GM21576 (cell line): ENCODE results near the gene IVD.

ENCODE experiments used
- ATAC-seq: cut with Tn5 transposase; IDR thresholded peaks from one replicate; pipeline ENCODE4 v1.9.1; 2021; ENCODE audit warnings: mild to moderate bottlenecking, moderate library complexity; ENCODE audit not compliant: unreplicated experiment

IVD gene

GRCh38 chr15:40405501-40406381 is at the start of gene IVD:
Gene IVD, plus strand, starts transcription at chr15:40405795. Its CDS starts 33 bp downstream, at chr15:40405828.
- peak; percentile 72 for ATAC-seq

DNA sequence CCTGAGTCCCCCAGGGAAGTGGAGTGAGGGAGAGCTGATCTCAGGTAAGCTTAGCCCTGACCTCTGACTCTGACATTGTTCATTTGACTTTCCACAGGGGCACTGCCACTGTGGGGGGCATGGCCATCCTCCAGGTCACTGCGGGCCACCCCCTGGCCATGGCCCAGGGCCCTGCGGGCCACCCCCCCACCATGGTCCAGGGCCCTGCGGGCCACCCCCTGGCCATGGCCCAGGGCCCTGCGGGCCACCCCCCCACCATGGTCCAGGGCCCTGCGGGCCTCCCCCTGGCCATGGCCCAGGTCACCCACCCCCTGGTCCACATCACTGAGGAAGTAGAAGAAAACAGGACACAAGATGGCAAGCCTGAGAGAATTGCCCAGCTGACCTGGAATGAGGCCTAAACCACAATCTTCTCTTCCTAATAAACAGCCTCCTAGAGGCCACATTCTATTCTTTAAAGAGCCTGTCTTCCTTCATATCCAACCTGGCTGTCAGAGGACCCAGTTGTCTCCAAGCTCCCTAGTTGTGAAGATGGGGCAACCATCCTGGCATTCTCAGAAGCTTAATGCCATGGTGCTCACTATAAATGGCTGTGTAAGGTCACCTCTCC is 49.5 kb upstream of the IVD start:
- no peak for ATAC-seq

- no peak for ATAC-seq
These were observed 48.3 kb upstream of the IVD start for GRCh38 chr15:40357246-40357645.

- peak; percentile 67 for ATAC-seq
These were observed 47.7 kb upstream of the IVD start, which contains the start of gene DISP2 for GRCh38 chr15:40357723-40358470. Gene DISP2, plus strand, starts transcription at chr15:40358219. Its CDS starts 103 bp downstream, at chr15:40358322.

DNA sequence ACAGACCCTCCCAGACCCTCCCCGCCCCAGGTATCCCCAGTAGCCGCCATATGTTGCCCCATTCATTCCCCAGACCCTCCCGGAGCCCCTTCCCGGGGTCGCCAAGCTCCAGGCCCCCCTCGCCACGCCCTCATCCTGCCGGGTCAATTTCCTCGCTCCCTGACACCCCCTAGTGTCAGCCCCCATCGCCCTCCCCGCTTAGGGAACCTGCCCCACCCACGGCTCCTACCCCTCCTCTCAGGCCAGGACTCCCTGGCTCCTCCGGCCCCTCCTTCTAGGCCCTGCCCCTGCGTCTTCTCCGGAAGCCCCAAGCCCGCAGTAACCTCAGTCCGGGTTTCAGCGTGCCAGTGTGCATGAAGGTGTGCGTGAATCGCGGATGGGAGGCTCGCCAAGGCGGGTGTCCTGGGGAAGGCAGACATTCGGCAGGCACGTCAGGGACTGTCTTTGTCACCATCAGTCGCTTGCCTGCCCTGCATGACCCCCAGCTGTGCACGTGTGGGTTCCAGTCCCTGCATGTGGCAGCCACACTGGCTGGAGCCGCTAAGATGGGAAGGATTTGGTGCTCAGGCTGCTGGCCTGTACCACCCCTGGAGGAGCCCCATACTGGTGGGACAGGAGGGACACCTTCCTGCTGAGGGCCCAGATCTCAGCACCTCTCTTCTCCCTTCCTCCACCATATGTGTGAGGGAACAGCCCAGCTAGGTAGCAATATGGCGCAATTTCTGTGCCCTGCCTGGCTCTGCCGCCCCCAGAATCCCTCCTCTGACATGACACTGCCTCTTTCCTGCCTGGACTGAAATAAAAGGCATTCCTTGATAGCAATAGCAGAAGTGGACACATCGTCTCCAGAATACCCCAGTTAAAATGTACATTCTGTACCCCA is 46.9 kb upstream of the IVD start:
- peak; percentile 6 for ATAC-seq

GRCh38 chr15:40360015-40360414 is 45.6 kb upstream of the IVD start:
- no peak for ATAC-seq

DNA sequence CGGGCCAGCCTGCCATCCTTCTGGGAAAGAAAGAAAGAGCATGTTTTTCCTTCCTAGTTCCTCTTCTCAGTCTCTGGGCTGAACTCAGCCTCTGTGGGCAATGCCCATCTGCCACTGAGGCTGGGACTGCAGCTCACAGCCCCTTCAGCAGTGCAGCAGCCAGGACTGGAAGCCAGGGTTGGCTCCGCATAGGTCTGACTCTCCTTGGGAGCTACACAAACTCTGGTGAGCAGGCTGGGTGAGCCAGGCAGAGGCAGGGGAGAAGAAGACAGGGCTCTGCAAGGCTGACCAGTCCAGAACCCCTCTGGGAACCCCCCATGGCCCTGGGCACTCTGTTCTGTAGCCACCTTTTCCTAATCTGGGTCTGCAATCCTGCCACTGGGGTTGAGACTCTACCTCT is 44.0 kb upstream of the IVD start:
- ATAC-seq: no peak

GRCh38 chr15:40363611-40364010 is 42.0 kb upstream of the IVD start:
- ATAC-seq: no peak

GRCh38 chr15:40364251-40364650 is 41.3 kb upstream of the IVD start:
- no peak for ATAC-seq

DNA sequence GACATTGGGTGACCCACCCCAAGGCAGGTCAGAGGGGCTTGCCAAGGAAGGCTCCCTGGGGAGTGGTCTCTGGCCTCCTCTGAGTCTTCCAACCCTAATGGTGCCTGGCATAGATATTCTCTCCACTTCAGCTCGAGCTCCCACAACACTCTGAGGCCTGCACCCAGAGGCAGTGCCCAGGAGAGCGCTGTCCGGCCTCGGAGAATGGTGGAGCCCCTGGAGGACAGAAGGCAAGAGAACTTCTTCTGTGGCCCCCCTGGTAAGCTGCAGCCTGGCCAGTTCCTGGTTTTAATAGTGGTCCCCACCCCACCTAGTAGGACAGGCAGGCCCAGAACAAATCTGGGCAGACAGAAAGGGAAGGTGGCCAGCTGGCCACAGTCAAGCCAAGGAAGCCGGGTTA is 40.6 kb upstream of the IVD start:
- ATAC-seq: no peak

GRCh38 chr15:40365624-40366456 is 39.8 kb upstream of the IVD start:
- no peak for ATAC-seq

DNA sequence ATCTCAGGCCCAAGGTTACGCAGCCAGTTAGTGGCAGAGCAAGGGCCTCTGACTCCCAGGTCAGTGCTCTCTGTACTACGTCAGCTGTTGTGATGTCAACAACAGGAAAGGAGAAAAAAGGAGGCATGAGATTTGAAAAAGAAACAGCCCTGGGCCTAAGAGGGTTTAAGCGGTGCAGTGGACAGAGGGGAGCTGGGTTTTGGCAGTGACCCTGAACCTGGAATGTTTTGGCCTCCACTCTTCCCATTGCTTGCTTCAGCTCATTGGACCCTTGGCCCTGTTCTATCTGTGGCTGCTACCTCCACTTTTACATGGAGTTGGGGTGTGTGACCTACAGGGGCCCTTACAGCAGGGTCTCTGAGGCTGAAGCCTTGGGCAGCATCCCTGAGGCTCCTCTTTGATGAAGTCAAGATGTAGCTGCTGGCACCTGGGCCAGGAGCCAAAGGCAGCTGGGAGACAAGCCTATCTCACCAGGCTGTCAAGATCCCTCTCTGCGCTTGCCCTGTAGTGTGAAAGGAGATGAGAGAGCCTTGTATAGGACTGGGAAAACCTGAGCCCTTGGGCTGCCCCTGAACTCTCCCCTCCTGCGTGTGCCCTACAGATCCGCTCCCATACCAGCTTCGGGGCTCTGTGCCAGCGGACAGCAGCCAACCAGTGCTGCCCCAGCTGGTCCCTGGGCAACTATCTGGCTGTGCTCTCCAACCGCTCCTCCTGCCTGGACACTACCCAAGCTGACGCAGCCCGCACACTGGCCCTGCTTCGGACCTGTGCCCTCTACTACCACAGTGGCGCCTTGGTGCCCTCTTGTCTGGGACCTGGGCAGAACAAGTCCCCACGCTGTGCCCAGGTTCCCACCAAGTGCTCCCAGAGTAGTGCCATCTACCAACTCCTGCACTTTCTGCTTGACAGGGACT is 38.9 kb upstream of the IVD start:
- no peak for ATAC-seq

- no peak for ATAC-seq
These were observed 38.3 kb upstream of the IVD start for GRCh38 chr15:40367371-40367685.

- ATAC-seq: peak; percentile 82
These were observed 37.6 kb upstream of the IVD start for GRCh38 chr15:40367686-40368611.

DNA sequence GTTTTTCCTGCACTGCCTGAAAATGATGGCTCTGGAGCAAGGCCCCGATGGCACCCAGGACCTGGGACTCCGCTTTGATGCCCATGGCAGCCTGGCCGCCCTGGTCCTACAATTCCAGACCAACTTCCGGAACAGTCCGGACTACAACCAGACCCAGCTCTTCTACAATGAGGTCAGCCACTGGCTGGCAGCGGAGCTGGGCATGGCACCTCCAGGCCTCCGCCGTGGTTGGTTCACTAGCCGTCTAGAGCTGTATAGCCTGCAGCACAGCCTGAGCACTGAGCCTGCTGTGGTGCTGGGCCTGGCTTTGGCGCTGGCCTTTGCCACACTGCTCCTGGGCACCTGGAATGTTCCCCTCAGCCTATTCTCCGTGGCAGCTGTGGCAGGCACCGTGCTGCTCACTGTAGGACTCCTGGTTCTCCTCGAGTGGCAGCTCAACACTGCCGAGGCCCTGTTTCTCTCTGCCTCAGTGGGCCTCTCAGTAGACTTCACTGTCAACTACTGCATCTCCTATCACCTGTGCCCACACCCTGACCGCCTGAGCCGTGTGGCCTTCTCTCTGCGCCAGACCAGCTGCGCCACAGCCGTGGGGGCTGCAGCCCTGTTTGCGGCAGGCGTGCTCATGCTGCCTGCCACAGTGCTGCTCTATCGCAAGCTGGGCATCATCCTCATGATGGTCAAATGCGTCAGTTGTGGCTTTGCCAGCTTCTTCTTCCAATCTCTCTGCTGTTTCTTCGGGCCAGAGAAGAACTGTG is 36.7 kb upstream of the IVD start:
- ATAC-seq: no peak

GRCh38 chr15:40369474-40369869 is 36.1 kb upstream of the IVD start:
- no peak for ATAC-seq

DNA sequence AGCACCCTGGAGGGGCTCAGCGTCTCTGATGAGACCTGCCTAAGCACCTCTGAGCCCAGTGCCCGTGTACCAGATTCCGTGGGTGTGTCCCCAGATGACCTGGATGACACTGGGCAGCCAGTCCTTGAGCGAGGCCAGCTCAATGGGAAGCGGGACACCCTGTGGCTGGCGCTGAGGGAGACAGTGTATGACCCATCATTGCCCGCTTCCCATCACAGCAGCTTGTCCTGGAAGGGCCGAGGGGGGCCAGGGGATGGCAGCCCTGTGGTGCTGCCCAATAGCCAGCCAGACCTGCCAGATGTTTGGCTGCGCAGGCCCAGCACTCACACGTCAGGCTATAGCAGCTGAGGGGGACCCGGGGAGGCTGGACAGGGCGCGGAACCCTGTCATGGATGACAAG is 35.6 kb upstream of the IVD start:
- ATAC-seq: no peak
